SU-DHL-6 (cell line): ENCODE data around the gene SH3BGRL3.

Experiments
- H2AFZ ChIP-seq: fragments of 200-600 bp; sonication (generic); 2 replicates; pipeline ENCODE4 v1.6.1; 2014; ENCODE audit warnings: low read depth, mild to moderate bottlenecking, moderate library complexity, mixed read lengths, antibody characterized with exemption, low read length; ENCODE audit not compliant: severe bottlenecking
- H3F3A ChIP-seq: fragments of 200-600 bp; shearing (Covaris generic); 2 replicates; pipeline ENCODE4 v1.6.0; 2016; ENCODE audit warnings: antibody characterized with exemption, mild to moderate bottlenecking; ENCODE audit not compliant: insufficient read depth
- H3K27ac ChIP-seq: fragments of 200-600 bp; sonication (generic); 2 replicates; pipeline ENCODE4 v1.5.1; 2016; ENCODE audit warnings: low read depth, mild to moderate bottlenecking, low read length, moderate library complexity, mixed read lengths
- H3K27me3 ChIP-seq: fragments of 200-600 bp; sonication (generic), shearing (Covaris generic); 2 replicates; pipeline ENCODE4 v1.6.0; 2014; ENCODE audit warnings: mild to moderate bottlenecking, low read length
- H3K36me3 ChIP-seq: fragments of 200-600 bp; sonication (generic); 2 replicates; pipeline ENCODE4 v1.6.1; 2014; ENCODE audit warnings: mild to moderate bottlenecking, low read length, mixed read lengths
- H3K4me2 ChIP-seq: fragments of 300-600, 200-600 bp; shearing (Covaris generic), sonication (generic); 2 replicates; pipeline ENCODE4 v1.6.0; 2014; ENCODE audit warnings: low read length, low read depth, mild to moderate bottlenecking; ENCODE audit not compliant: poor library complexity, severe bottlenecking
- H3K4me3 ChIP-seq: fragments of 200-600 bp; sonication (generic); 2 replicates; pipeline ENCODE4 v1.5.1; 2014; ENCODE audit warnings: antibody characterized with exemption, low read length, mild to moderate bottlenecking, mixed read lengths; ENCODE audit not compliant: insufficient read depth, poor library complexity, severe bottlenecking
- H3K79me2 ChIP-seq: fragments of 200-600 bp; sonication (generic); 2 replicates; pipeline ENCODE4 v1.6.1; 2014; ENCODE audit warnings: mild to moderate bottlenecking, low read length, moderate library complexity; ENCODE audit not compliant: insufficient read depth
- H3K9ac ChIP-seq: fragments of 200-600 bp; sonication (generic); 2 replicates; pipeline ENCODE4 v1.7.0; 2014; ENCODE audit warnings: mild to moderate bottlenecking, low read length
- H3K9me2 ChIP-seq: fragments of 200-600 bp; sonication (generic); replicated peaks from 2 replicates; pipeline ENCODE4 v1.6.1; 2014; ENCODE audit warnings: low read length; ENCODE audit not compliant: insufficient read depth
- H3K9me3 ChIP-seq: fragments of 200-600 bp; sonication (generic); 2 replicates; pipeline ENCODE4 v1.6.1; 2014; ENCODE audit warnings: low read length, mixed read lengths; ENCODE audit not compliant: insufficient read depth
- H4K20me1 ChIP-seq: fragments of 200-600 bp; sonication (generic); 2 replicates; pipeline ENCODE4 v1.6.1; 2014; ENCODE audit warnings: low read depth, mild to moderate bottlenecking, antibody characterized with exemption, low read length, moderate library complexity, mixed read lengths
- EZH2phosphoT487 ChIP-seq: fragments of 200-600 bp; sonication (generic), shearing (Covaris generic); conservative IDR thresholded peaks from 2 replicates; pipeline ENCODE4 v1.6.1; 2018; ENCODE audit warnings: mild to moderate bottlenecking, antibody characterized with exemption, low read length, moderate library complexity, mixed read lengths
- TF ChIP-seq, protein P1 (sequence below): fragments of 200-600 bp; sonication (generic); IDR thresholded peaks from one replicate; pipeline ENCODE4 v1.5.1; 2017; ENCODE audit warnings: antibody characterized with exemption, mild to moderate bottlenecking, low read length, moderate library complexity; ENCODE audit not compliant: insufficient read depth, poor library complexity, severe bottlenecking

Gene SH3BGRL3

DNA sequence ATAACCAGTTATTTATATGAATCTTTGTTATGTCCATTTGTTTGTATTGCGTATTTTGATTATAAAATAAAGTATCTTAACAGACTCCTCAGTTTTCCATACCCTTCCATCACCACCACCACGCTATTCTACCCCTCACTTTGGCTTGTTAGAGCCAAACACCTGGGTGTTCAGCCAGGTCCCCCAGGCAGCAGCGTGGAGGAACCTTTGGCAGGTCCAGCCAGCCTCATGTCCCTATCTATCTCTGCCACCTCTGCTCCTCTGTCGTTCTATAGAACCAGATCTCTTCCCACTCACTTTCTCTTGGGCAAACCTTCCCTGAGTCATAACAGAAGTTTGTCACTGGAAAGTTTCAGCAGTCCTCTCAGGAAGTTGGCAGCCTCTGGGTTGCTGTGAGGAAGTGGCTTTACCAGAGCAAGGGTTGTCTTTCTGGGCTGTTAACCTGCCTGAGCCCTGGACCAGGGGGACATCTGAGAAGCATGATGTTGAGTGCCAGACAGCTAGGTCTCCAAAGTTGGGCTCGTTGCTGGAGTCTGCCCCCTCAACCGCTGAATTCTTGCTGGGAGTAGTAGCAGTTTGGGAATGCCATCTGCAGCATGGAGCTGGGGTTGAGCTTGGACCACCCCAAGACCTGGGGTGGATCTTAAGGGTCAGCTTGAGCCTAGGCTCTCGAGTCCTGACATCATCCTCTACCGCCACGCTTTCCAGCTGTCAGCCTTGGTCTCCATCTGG, 996 bp upstream of the SH3BGRL3 start:
- H3K4me2 ChIP-seq: peak overlapping the region; percentile 77
- TF ChIP-seq, protein P1, sequence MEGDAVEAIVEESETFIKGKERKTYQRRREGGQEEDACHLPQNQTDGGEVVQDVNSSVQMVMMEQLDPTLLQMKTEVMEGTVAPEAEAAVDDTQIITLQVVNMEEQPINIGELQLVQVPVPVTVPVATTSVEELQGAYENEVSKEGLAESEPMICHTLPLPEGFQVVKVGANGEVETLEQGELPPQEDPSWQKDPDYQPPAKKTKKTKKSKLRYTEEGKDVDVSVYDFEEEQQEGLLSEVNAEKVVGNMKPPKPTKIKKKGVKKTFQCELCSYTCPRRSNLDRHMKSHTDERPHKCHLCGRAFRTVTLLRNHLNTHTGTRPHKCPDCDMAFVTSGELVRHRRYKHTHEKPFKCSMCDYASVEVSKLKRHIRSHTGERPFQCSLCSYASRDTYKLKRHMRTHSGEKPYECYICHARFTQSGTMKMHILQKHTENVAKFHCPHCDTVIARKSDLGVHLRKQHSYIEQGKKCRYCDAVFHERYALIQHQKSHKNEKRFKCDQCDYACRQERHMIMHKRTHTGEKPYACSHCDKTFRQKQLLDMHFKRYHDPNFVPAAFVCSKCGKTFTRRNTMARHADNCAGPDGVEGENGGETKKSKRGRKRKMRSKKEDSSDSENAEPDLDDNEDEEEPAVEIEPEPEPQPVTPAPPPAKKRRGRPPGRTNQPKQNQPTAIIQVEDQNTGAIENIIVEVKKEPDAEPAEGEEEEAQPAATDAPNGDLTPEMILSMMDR: no peak
- TF ChIP-seq EZH2phosphoT487: no peak
- no peaks in the 10 kb centered on the region; the same call in 1 of the 2 replicates for H4K20me1 ChIP-seq
- peaks cover 19% of the 10 kb centered on the region for H3F3A ChIP-seq
- H3K36me3 ChIP-seq: no peaks in the 10 kb centered on the region
- peak overlapping the region; percentile 78 for H3K27ac ChIP-seq
- H3K9me3 ChIP-seq: no peaks in the 10 kb centered on the region
- H3K79me2 ChIP-seq: peaks cover 4% of the 10 kb centered on the region; the same call in 1 of the 2 replicates
- no peak overlapping the region for H2AFZ ChIP-seq
- no peaks in the 10 kb centered on the region for H3K27me3 ChIP-seq
- peak overlapping the region; percentile 60 for H3K4me3 ChIP-seq
- H3K9ac ChIP-seq: peak overlapping the region; percentile 72
- no peaks in the 10 kb centered on the region for H3K9me2 ChIP-seq

DNA sequence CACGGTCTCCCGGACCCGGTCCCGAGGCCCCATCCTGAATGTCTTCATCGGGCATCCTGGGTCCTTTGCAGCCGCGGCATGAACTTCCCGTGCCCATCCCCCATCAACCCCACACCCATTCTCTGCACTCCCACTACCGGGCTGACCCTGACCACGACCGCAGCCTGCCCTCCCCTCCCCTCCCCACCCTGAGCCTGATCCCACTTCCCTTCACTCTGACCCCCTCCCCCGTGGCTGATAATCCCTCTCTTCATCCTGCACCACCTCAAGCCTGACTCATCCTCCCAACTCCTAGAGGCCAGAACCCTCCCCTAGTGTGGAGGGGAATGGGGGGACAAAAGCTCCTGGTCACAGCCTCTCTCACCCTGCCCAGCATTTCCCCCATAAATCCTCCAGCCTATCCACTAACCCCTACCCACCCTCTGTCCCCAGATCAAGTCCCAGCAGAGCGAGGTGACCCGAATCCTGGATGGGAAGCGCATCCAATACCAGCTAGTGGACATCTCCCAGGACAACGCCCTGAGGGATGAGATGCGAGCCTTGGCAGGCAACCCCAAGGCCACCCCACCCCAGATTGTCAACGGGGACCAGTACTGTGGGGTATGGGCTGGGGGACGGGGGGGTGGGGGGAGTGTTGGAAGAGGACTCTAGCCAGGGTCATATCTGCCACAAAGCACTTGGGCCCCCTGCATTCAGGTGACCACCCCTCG, 602 bp downstream of the SH3BGRL3 start:
- H3K4me2 ChIP-seq: peak overlapping the region; percentile 77
- H3K27ac ChIP-seq: peak overlapping the region; percentile 78
- no peaks in the 10 kb centered on the region for H3K9me2 ChIP-seq

DNA sequence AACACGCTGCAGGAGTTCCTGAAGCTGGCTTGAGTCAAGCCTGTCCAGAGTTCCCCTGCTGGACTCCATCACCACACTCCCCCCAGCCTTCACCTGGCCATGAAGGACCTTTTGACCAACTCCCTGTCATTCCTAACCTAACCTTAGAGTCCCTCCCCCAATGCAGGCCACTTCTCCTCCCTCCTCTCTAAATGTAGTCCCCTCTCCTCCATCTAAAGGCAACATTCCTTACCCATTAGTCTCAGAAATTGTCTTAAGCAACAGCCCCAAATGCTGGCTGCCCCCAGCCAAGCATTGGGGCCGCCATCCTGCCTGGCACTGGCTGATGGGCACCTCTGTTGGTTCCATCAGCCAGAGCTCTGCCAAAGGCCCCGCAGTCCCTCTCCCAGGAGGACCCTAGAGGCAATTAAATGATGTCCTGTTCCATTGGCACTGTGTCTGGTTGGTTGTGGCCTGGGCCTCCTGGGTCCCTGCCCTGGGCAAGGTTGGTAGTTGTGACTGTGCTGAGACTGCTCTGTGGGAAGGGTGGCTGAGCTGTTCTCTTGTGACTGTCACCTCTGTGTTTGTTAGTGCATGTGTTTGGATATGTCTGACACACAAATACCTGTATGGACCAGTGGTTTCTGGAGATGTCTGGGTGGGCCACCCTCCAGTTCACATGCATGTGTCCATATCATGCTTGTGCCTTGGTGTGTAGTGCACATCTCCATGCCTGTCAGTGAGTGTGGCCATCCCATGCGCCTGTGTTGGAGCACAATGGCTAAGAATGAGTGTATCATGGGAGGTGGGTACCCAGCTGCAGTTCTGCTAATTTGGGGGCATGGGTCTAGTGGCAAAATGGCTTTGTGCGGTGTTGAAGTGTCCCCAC, 1.4 kb downstream of the SH3BGRL3 start:
- H3K27me3 ChIP-seq: no peaks in the 10 kb centered on the region
- no peaks in the 10 kb centered on the region for H3K9me3 ChIP-seq
- H3K4me3 ChIP-seq: no peak overlapping the region
- H3K36me3 ChIP-seq: no peaks in the 10 kb centered on the region
- peak overlapping the region; percentile 36 for H3K27ac ChIP-seq
- H2AFZ ChIP-seq: no peak overlapping the region
- TF ChIP-seq EZH2phosphoT487: no peak
- TF ChIP-seq, protein P1: no peak
- H3K9me2 ChIP-seq: no peaks in the 10 kb centered on the region
- peak overlapping the region; percentile 77 for H3K4me2 ChIP-seq
- no peaks in the 10 kb centered on the region; the same call in 1 of the 2 replicates for H4K20me1 ChIP-seq
- peaks cover 4% of the 10 kb centered on the region; the same call in 1 of the 2 replicates for H3K79me2 ChIP-seq
- peak overlapping the region; percentile 72; the same call in 1 of the 2 replicates for H3K9ac ChIP-seq
- peaks cover 23% of the 10 kb centered on the region for H3F3A ChIP-seq

More for the DNA sequence above, 602 bp downstream of the SH3BGRL3 start:
- H3K27me3 ChIP-seq: no peaks in the 10 kb centered on the region
- H3K4me3 ChIP-seq: peak overlapping the region; percentile 60
- no peaks in the 10 kb centered on the region for H3K36me3 ChIP-seq
- H3K9ac ChIP-seq: peak overlapping the region; percentile 72
- no peaks in the 10 kb centered on the region for H3K9me3 ChIP-seq
- peaks cover 4% of the 10 kb centered on the region; the same call in 1 of the 2 replicates for H3K79me2 ChIP-seq
- H4K20me1 ChIP-seq: no peaks in the 10 kb centered on the region; the same call in 1 of the 2 replicates
- peak overlapping the region; percentile 46 for H2AFZ ChIP-seq
- H3F3A ChIP-seq: peaks cover 19% of the 10 kb centered on the region
- no peak for TF ChIP-seq EZH2phosphoT487
- TF ChIP-seq, protein P1: no peak
